BE2C (cell line): ENCODE data around the gene KPNB1.

ENCODE experiments used
- DNase-seq: peaks from one replicate; pipeline ENCODE4 v3.0.0-alpha.2; 2020
- H3K27me3 ChIP-seq: fragments of 250-450 bp; sonication (Bioruptor Pico); 2 replicates; pipeline ENCODE4 v1.5.1; 2020; ENCODE audit warnings: mild to moderate bottlenecking
- H3K36me3 ChIP-seq: fragments of 250-450 bp; sonication (Bioruptor Pico); 2 replicates; pipeline ENCODE4 v1.5.1; 2020; ENCODE audit warnings: mild to moderate bottlenecking
- H3K4me1 ChIP-seq: fragments of 250-450 bp; sonication (Bioruptor Pico); 2 replicates; pipeline ENCODE4 v1.5.1; 2020
- H3K4me3 ChIP-seq: 2 replicates; pipeline ENCODE4 v1.5.1; 2011; ENCODE audit warnings: low read depth, low read length
- H3K9me3 ChIP-seq: fragments of 250-450 bp; sonication (Bioruptor Pico); 2 replicates; pipeline ENCODE4 v1.5.1; 2020
- TF ChIP-seq, protein P1 (sequence below): IDR thresholded peaks from 2 replicates; pipeline ENCODE4 v1.5.1; 2012; ENCODE audit warnings: mild to moderate bottlenecking, low read depth, low read length

KPNB1 gene

DNA sequence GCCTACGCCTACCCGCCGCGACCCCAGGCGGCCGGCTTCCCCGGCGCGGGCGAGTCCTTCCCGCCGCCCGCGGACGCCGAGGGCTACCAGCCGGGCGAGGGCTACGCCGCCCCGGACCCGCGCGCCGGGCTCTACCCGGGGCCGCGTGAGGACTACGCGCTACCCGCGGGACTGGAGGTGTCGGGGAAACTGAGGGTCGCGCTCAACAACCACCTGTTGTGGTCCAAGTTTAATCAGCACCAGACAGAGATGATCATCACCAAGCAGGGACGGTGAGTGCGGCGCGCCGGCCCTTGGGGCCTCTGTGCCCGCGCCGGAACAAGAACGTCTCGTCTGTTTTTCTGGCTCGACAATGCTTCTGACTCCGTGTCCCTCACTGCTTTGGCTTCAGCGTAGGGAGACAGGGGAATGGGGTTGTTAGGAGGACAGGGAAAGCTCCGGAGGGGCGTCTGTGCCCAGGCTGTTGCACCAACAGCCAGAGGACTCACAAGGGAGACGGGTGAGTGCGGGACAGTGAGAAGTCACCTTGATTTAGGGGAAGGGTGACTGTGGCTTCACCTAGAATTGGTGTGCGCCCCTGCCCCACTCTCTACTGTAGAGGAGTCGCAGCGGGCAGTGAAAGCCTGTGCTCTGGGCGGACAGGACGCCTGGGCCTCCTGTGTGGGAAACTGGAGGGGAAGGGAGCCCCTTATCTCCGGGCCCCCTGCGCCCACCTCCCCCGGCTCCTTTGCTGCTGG is 84.1 kb downstream of the KPNB1 start:
- TF ChIP-seq, protein P1, sequence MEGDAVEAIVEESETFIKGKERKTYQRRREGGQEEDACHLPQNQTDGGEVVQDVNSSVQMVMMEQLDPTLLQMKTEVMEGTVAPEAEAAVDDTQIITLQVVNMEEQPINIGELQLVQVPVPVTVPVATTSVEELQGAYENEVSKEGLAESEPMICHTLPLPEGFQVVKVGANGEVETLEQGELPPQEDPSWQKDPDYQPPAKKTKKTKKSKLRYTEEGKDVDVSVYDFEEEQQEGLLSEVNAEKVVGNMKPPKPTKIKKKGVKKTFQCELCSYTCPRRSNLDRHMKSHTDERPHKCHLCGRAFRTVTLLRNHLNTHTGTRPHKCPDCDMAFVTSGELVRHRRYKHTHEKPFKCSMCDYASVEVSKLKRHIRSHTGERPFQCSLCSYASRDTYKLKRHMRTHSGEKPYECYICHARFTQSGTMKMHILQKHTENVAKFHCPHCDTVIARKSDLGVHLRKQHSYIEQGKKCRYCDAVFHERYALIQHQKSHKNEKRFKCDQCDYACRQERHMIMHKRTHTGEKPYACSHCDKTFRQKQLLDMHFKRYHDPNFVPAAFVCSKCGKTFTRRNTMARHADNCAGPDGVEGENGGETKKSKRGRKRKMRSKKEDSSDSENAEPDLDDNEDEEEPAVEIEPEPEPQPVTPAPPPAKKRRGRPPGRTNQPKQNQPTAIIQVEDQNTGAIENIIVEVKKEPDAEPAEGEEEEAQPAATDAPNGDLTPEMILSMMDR = no peak
- DNase-seq = no peak
- H3K4me1 ChIP-seq = no peaks in the 10 kb centered on the region
- H3K9me3 ChIP-seq = no peaks in the 10 kb centered on the region
- H3K36me3 ChIP-seq = no peaks in the 10 kb centered on the region
- H3K27me3 ChIP-seq = peaks cover 27% of the 10 kb centered on the region
- H3K4me3 ChIP-seq = peak overlapping the region; percentile 38

DNA sequence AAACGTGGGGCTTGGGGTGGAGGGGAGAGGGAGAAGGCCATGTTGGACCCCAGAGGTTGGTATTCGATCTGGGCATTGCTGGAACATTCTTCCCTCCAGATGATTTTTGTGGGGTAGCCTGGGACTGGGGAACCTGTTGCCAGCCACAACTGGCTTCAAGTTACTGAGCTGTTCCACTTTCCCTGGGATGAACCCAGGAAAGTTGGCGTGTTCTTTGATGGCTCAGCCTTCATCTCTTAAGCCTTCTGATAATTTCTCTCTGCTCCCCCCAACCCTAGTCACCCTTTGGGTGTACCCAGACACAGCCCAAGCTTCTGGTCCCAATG is 85.4 kb downstream of the KPNB1 start:
- no peak for DNase-seq
- Histone ChIP-seq H3K27me3 (peaks cover 27% of the 10 kb centered on the region), H3K4me1 (no peaks in the 10 kb centered on the region), H3K9me3 (no peaks in the 10 kb centered on the region), H3K36me3 (no peaks in the 10 kb centered on the region), H3K4me3 (no peak overlapping the region)
- TF ChIP-seq, protein P1 = no peak
